OCI-LY1 (cell line): ENCODE measurements around the gene CEP112.

Experiments used
- H2AFZ ChIP-seq: fragments of 200-600 bp; sonication (generic), shearing (Covaris generic); 2 replicates; pipeline ENCODE4 v1.6.0; 2014; ENCODE audit warnings: antibody characterized with exemption, mild to moderate bottlenecking, low read length
- H3F3A ChIP-seq: fragments of 200-600 bp; sonication (generic), shearing (Covaris generic); 2 replicates; pipeline ENCODE4 v1.6.0; 2014; ENCODE audit warnings: mild to moderate bottlenecking, antibody characterized with exemption, low read length, moderate library complexity; ENCODE audit not compliant: insufficient read depth
- H3K27ac ChIP-seq: fragments of 200-600 bp; sonication (generic); 2 replicates; pipeline ENCODE4 v1.5.1; 2014; ENCODE audit warnings: low read length, mixed run types, mild to moderate bottlenecking, low read depth; ENCODE audit not compliant: poor library complexity, severe bottlenecking
- H3K27me3 ChIP-seq: fragments of 200-600 bp; sonication (generic); 2 replicates; pipeline ENCODE4 v1.6.0; 2014; ENCODE audit warnings: antibody characterized with exemption, mild to moderate bottlenecking, low read length, moderate library complexity; ENCODE audit not compliant: insufficient read depth
- H3K36me3 ChIP-seq: fragments of 200-600 bp; sonication (generic); 2 replicates; pipeline ENCODE4 v1.6.1; 2014; ENCODE audit warnings: mild to moderate bottlenecking, antibody characterized with exemption, low read length, moderate library complexity, mixed read lengths; ENCODE audit not compliant: insufficient read depth
- H3K4me1 ChIP-seq: fragments of 200-600 bp; sonication (generic); 2 replicates; pipeline ENCODE4 v1.5.1; 2014; ENCODE audit warnings: mild to moderate bottlenecking, low read length, moderate library complexity; ENCODE audit not compliant: insufficient read depth, severe bottlenecking
- H3K4me2 ChIP-seq: fragments of 200-600 bp; sonication (generic), shearing (Covaris generic); 2 replicates; pipeline ENCODE4 v1.6.1; 2014; ENCODE audit warnings: low read length
- H3K4me3 ChIP-seq: fragments of 200-600 bp; sonication (generic); 2 replicates; pipeline ENCODE4 v1.5.1; 2014; ENCODE audit warnings: low read length, low read depth, mild to moderate bottlenecking, mixed read lengths; ENCODE audit not compliant: poor library complexity, severe bottlenecking
- H3K79me2 ChIP-seq: fragments of 200-600 bp; shearing (Covaris generic); 2 replicates; pipeline ENCODE4 v1.6.1; 2016; ENCODE audit warnings: mixed run types, low read length, mixed read lengths; ENCODE audit not compliant: insufficient read depth
- H3K9ac ChIP-seq: fragments of 200-600 bp; sonication (generic), shearing (Covaris generic); 2 replicates; pipeline ENCODE4 v1.6.1; 2014; ENCODE audit warnings: mild to moderate bottlenecking, low read length, mixed read lengths
- H3K9me2 ChIP-seq: fragments of 200-600 bp; sonication (generic), shearing (Covaris generic); 2 replicates; pipeline ENCODE4 v1.6.1; 2014; ENCODE audit warnings: low read depth, mild to moderate bottlenecking, low read length, mixed read lengths
- H3K9me3 ChIP-seq: fragments of 200-600 bp; shearing (Covaris generic); 2 replicates; pipeline ENCODE4 v1.6.1; 2014; ENCODE audit warnings: low read length, mixed read lengths
- H4K20me1 ChIP-seq: fragments of 200-600 bp; sonication (generic), shearing (Covaris generic); 2 replicates; pipeline ENCODE4 v1.6.0; 2016; ENCODE audit warnings: mild to moderate bottlenecking, low read length; ENCODE audit not compliant: insufficient read depth
- CTCF ChIP-seq: fragments of 200-600 bp; sonication (generic), shearing (Covaris generic); IDR thresholded peaks from 2 replicates; pipeline ENCODE4 v1.5.1; 2017; ENCODE audit warnings: mild to moderate bottlenecking, antibody characterized with exemption, low read length, moderate library complexity, mixed read lengths
- EZH2 ChIP-seq: fragments of 200-600 bp; sonication (generic), shearing (Covaris generic); IDR thresholded peaks from 2 replicates; pipeline ENCODE4 v1.8.0; 2017; ENCODE audit warnings: borderline replicate concordance, mixed run types, mild to moderate bottlenecking, antibody characterized with exemption, low read length, moderate library complexity, mixed read lengths

The CEP112 gene

GRCh38 chr17:66063686-66064085 is 128.2 kb downstream of the CEP112 start:
- no peak overlapping the region for H3K9ac ChIP-seq
- no peaks in the 10 kb centered on the region for H3K36me3 ChIP-seq
- H3K9me3 ChIP-seq = no peaks in the 10 kb centered on the region
- no peaks in the 10 kb centered on the region for H3K27me3 ChIP-seq
- H3F3A ChIP-seq = no peaks in the 10 kb centered on the region
- H3K9me2 ChIP-seq = no peaks in the 10 kb centered on the region
- H3K4me2 ChIP-seq = no peak overlapping the region
- H3K4me1 ChIP-seq = no peaks in the 10 kb centered on the region
- no peaks in the 10 kb centered on the region for H4K20me1 ChIP-seq
- no peak for TF ChIP-seq EZH2
- TF ChIP-seq CTCF = no peak
- no peak overlapping the region for H2AFZ ChIP-seq
- H3K27ac ChIP-seq = no peak overlapping the region
- H3K4me3 ChIP-seq = no peak overlapping the region
- no peaks in the 10 kb centered on the region for H3K79me2 ChIP-seq

GRCh38 chr17:66056148-66056547 is 135.8 kb downstream of the CEP112 start:
- Histone ChIP-seq H3K4me2 (no peak overlapping the region), H4K20me1 (no peaks in the 10 kb centered on the region), H3K9ac (no peak overlapping the region), H3K9me2 (no peaks in the 10 kb centered on the region), H3K4me1 (no peaks in the 10 kb centered on the region), H3F3A (no peaks in the 10 kb centered on the region), H3K9me3 (no peaks in the 10 kb centered on the region), H3K27me3 (no peaks in the 10 kb centered on the region), H3K4me3 (no peak overlapping the region), H3K36me3 (no peaks in the 10 kb centered on the region), H2AFZ (no peak overlapping the region), H3K79me2 (no peaks in the 10 kb centered on the region), H3K27ac (no peak overlapping the region)
- TF ChIP-seq EZH2 (no peak), CTCF (no peak)

GRCh38 chr17:66054242-66054641 is 137.7 kb downstream of the CEP112 start:
- no peak overlapping the region for H3K9ac ChIP-seq
- no peaks in the 10 kb centered on the region for H3K79me2 ChIP-seq
- TF ChIP-seq EZH2 = no peak
- H3K9me3 ChIP-seq = no peaks in the 10 kb centered on the region
- no peaks in the 10 kb centered on the region for H3F3A ChIP-seq
- no peaks in the 10 kb centered on the region for H3K36me3 ChIP-seq
- no peak overlapping the region for H3K4me3 ChIP-seq
- H3K4me1 ChIP-seq = no peaks in the 10 kb centered on the region
- no peak overlapping the region for H3K27ac ChIP-seq
- no peak overlapping the region for H3K4me2 ChIP-seq
- H2AFZ ChIP-seq = no peak overlapping the region
- H4K20me1 ChIP-seq = no peaks in the 10 kb centered on the region
- no peaks in the 10 kb centered on the region for H3K27me3 ChIP-seq
- H3K9me2 ChIP-seq = no peaks in the 10 kb centered on the region

GRCh38 chr17:66044083-66044482 is 147.8 kb downstream of the CEP112 start:
- H3K27ac ChIP-seq = no peak overlapping the region
- no peaks in the 10 kb centered on the region for H3K27me3 ChIP-seq
- no peaks in the 10 kb centered on the region for H4K20me1 ChIP-seq
- H3K79me2 ChIP-seq = no peaks in the 10 kb centered on the region
- H3K4me1 ChIP-seq = no peaks in the 10 kb centered on the region
- H3K9me3 ChIP-seq = no peaks in the 10 kb centered on the region
- H2AFZ ChIP-seq = no peak overlapping the region
- TF ChIP-seq CTCF (no peak), EZH2 (no peak)
- H3K9ac ChIP-seq = no peak overlapping the region
- H3F3A ChIP-seq = no peaks in the 10 kb centered on the region
- no peaks in the 10 kb centered on the region for H3K9me2 ChIP-seq
- H3K4me3 ChIP-seq = no peak overlapping the region
- H3K4me2 ChIP-seq = no peak overlapping the region
- H3K36me3 ChIP-seq = no peaks in the 10 kb centered on the region
